GM12875 (cell line): ENCODE data around the gene MBNL2.
"Not testable (repeated sequence)": the region's sequence is repeated elsewhere in the genome, so short reads cannot be mapped to it uniquely, and the experiment has no call there.

Experiments
- H3K4me3 ChIP-seq: one replicate; pipeline ENCODE4 v1.5.1; 2011; ENCODE audit warnings: low read depth, low read length, control low read depth
- TF ChIP-seq, protein P1 (sequence below): IDR thresholded peaks from 2 replicates; pipeline ENCODE4 v1.5.1; 2011; ENCODE audit warnings: low read depth, mild to moderate bottlenecking, control low read depth, inconsistent platforms, low read length, moderate library complexity, borderline replicate concordance; ENCODE audit not compliant: insufficient read depth

The MBNL2 gene

DNA sequence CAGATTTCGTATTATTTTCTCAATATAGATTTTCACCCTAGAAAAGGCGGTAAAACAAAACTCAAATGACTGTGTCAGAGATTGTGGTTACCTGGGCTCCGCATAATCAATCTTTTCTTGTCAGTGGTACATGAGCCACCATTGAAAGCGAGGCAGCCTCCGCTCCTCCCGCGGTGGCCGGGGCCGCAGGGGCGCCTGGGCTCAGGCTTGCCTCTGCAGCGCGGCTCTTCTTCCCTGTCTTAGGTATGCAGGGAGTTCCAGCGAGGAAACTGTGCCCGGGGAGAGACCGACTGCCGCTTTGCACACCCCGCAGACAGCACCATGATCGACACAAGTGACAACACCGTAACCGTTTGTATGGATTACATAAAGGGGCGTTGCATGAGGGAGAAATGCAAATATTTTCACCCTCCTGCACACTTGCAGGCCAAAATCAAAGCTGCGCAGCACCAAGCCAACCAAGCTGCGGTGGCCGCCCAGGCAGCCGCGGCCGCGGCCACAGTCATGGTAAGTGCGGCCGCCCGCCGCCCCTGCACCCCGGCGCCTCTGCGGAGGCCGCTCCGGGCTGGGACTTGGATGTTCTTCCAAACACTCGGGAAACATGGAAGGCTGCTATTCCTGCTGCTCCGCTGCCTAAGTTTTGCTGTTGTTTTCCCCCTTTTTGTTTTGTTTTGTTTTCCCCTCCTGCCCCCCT, 124.6 kb downstream of the MBNL2 start:
- H3K4me3 ChIP-seq = no peak overlapping the region
- TF ChIP-seq, protein P1, sequence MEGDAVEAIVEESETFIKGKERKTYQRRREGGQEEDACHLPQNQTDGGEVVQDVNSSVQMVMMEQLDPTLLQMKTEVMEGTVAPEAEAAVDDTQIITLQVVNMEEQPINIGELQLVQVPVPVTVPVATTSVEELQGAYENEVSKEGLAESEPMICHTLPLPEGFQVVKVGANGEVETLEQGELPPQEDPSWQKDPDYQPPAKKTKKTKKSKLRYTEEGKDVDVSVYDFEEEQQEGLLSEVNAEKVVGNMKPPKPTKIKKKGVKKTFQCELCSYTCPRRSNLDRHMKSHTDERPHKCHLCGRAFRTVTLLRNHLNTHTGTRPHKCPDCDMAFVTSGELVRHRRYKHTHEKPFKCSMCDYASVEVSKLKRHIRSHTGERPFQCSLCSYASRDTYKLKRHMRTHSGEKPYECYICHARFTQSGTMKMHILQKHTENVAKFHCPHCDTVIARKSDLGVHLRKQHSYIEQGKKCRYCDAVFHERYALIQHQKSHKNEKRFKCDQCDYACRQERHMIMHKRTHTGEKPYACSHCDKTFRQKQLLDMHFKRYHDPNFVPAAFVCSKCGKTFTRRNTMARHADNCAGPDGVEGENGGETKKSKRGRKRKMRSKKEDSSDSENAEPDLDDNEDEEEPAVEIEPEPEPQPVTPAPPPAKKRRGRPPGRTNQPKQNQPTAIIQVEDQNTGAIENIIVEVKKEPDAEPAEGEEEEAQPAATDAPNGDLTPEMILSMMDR = no peak

DNA sequence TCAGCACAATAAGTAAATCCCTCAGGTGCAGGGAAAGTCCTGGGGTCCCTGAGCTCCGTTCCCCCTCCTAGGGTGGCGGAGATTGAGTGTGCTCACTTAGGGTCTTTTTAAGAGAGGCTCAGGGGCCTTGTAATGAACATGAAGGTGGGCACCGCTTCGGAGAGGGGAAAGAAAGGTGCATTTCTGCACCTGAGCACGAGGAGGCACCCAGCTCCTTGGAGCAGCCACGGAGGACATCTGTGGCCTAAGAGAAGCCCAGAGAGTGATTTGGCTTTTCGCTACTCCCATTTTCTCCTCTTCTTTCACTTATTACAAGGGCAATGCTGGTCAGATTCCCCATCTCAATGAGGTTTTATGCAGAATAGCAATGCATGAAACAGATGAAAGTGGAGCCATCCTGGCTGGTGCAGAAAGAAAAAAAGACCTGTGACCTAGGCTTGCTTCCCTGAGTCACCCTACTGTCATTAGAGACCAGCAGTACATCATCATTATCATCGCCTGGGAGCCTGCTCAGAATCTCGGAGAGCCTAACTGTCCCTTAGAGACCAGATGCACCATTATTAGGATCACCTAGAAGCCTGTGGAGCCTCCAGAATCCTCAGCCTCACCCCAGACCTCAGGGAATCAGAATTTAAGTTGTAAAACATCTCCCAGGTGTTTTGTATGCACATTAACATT, 125.3 kb downstream of the MBNL2 start:
- TF ChIP-seq, protein P1 = no peak
- H3K4me3 ChIP-seq = no peak overlapping the region

DNA sequence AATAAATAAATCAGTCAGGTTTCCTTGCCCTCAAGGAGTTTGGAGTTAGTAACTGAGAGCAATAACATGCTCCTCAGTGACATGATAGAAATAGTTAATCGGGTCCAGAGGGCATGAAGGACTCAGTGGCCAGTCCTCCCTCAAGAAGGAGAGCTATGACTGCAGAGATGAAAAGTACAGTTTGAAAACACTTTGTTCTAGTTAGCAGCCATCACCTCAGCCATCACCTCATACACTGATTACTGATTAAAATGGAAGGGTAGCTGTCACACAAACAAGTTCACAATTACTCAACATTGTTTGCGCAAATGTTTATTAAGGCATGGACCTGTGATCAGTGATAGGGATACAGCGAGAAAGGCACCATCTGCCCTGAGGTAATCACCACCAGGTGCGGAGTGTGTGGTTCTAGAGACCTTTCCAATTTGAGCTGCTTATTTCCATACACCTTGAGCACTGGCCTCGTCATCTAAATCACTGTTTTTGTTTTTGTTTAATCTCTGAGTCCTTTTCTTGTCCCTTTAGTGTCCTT, 126.5 kb downstream of the MBNL2 start:
- TF ChIP-seq, protein P1 = no peak
- no peak overlapping the region for H3K4me3 ChIP-seq

DNA sequence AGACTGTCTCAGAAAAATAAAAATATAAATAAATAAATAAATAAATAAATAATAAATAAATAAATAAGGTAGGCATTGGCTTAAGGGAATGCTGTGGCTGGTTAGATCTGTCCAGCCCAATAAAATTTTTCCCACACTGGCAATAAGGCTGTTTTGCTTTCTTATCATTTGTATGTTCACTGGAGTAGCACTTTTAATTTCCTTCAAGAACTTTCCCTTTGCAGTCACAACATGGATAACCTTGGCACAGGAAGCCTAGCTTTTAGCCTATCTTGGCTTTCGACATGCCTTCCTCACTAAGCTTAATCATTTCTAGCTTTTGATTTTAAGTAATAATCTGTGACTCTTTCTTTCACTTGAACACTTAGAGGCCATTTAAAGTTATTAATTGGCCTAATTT, 129.9 kb downstream of the MBNL2 start:
- not testable (repeated sequence) for H3K4me3 ChIP-seq

DNA sequence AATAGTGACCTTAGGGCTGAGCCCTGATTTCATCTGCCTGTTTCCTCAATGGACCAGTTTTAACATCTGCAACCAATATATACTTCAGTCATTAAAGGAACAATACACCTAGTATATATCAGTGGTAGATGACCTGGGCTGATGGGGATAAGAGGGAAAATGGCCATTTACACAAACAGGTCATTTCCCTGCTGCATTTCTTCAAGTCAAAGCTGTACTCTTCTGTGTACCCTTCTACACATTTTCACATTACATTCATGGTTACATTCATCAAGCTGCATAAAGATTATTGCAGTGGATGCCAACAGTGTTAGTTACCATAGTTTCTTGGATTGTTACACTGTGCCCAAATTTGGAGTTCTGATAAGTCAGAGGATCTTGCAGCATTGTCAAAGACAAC, 130.7 kb downstream of the MBNL2 start:
- no peak overlapping the region for H3K4me3 ChIP-seq
- TF ChIP-seq, protein P1 = no peak

DNA sequence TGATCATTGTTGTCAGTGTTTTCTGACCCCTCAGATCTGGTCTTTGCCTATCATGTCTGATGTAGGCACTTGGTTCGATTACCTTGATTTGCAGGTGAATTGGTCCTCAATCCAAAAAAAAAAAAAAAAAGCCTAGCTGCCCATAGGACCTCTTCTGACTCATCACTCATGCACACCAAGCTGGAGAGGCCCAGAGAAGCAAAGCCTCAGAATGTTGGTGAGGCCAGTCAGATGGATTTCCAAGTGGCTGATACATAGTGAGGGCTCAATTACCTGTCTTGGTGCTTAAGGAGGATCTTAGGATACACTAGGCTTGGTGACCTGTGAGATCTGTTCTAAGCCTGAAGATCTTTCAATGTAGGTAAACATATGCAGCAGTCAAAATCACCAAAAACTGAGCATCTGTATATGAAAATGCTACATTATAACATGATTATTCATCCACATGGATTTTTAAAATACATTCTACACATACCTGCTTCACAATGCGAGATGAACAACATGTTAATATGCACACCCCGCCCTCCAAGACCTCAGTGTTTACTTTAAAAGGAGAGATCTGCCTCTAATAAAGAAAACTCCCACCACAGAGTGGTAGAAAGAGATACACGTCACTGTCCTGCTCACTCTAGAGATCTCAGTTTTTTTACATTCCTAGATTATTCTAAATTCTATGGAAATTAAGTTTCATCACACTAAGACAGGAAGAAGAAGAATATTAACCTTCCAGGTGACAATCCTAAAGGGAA, 132.0 kb downstream of the MBNL2 start:
- TF ChIP-seq, protein P1 = no peak
- H3K4me3 ChIP-seq = no peak overlapping the region

DNA sequence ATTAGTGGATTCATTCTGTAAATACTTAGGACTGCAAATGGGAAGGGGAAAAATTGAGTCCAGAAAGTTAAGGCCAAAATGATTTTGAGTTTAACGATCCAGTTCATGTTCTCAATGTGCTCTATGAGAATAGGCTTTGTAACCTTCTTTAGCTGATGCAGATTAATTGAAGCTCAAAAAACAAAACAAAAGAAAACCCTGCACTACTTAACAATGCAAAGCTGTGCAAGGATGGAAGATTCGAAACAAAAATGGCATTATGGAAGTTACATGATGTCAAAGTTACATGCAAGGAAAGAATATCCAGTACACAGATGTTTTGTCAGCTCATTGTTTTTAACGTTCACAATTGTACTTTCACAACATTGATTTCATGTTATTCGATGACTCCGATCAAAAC, 132.7 kb downstream of the MBNL2 start:
- TF ChIP-seq, protein P1 = no peak
- no peak overlapping the region for H3K4me3 ChIP-seq
